ENCODE data around the gene CDS2.

The CDS2 gene

GRCh38 chr20:5126512-5127203 lies at the start of gene CDS2:
CDS2 (plus strand) TSS chr20:5127008; CDS start chr20:5127093, 85 bp downstream.
- peak within 1 kb of the TSS; percentile 72 for H3K9ac ChIP-seq (ENCODE audit: low read length)
- peak within 1 kb of the TSS; percentile 67 for H3K4me3 ChIP-seq (ENCODE audit: low read depth, low read length, poor library complexity, severe bottlenecking)
- no peaks in the 10 kb centered on the region for H3K9me3 ChIP-seq (ENCODE audit: low read length)
- H3K27me3 ChIP-seq (ENCODE audit: insufficient read depth, low read length) = no peaks in the 10 kb centered on the region
- no peaks in the 10 kb centered on the region for H3K36me3 ChIP-seq (ENCODE audit: insufficient read depth, low read length)
- no peaks in the 10 kb centered on the region for H3K9me2 ChIP-seq (ENCODE audit: low read depth, low read length)
- H3F3A ChIP-seq (ENCODE audit: insufficient read depth, low read length) = no peaks in the 10 kb centered on the region
- peak within 1 kb of the TSS; percentile 73 for H3K27ac ChIP-seq (ENCODE audit: low read depth, low read length, poor library complexity, severe bottlenecking)
- peaks cover 38% of the 10 kb centered on the region for H3K4me1 ChIP-seq (ENCODE audit: insufficient read depth, low read length, severe bottlenecking)
- H3K79me2 ChIP-seq (ENCODE audit: insufficient read depth, low read length) = peaks cover 20% of the 10 kb centered on the region; the same call in 1 of the 2 replicates
- H3K4me2 ChIP-seq (ENCODE audit: low read length) = peak within 1 kb of the TSS; percentile 84
- 0 out of 2 replicates have a peak within 1 kb of the TSS, but pooled peaks have one; percentile 36 for H2AFZ ChIP-seq (ENCODE audit: low read length)
- TF ChIP-seq EZH2 (IDR thresholded peaks at IDR 0.05; ENCODE audit: borderline replicate concordance, low read length) = no peak
- TF ChIP-seq, protein P1, sequence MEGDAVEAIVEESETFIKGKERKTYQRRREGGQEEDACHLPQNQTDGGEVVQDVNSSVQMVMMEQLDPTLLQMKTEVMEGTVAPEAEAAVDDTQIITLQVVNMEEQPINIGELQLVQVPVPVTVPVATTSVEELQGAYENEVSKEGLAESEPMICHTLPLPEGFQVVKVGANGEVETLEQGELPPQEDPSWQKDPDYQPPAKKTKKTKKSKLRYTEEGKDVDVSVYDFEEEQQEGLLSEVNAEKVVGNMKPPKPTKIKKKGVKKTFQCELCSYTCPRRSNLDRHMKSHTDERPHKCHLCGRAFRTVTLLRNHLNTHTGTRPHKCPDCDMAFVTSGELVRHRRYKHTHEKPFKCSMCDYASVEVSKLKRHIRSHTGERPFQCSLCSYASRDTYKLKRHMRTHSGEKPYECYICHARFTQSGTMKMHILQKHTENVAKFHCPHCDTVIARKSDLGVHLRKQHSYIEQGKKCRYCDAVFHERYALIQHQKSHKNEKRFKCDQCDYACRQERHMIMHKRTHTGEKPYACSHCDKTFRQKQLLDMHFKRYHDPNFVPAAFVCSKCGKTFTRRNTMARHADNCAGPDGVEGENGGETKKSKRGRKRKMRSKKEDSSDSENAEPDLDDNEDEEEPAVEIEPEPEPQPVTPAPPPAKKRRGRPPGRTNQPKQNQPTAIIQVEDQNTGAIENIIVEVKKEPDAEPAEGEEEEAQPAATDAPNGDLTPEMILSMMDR (IDR thresholded peaks at IDR 0.05; ENCODE audit: low read length) = peak; percentile 61
- H4K20me1 ChIP-seq (ENCODE audit: insufficient read depth, low read length) = no peaks in the 10 kb centered on the region

GRCh38 chr20:5077761-5078387 lies 48.9 kb upstream of the CDS2 start:
- peak overlapping the region; percentile 32 for H3K4me3 ChIP-seq (ENCODE audit: low read depth, low read length, poor library complexity, severe bottlenecking)
- H3K79me2 ChIP-seq (ENCODE audit: insufficient read depth, low read length) = no peaks in the 10 kb centered on the region
- peak overlapping the region; percentile 39; the same call in 1 of the 2 replicates for H2AFZ ChIP-seq (ENCODE audit: low read length)
- H3K9me3 ChIP-seq (ENCODE audit: low read length) = no peaks in the 10 kb centered on the region
- H3K9ac ChIP-seq (ENCODE audit: low read length) = peak overlapping the region; percentile 58
- H3K4me2 ChIP-seq (ENCODE audit: low read length) = peak overlapping the region; percentile 75
- TF ChIP-seq, protein P1 (IDR thresholded peaks at IDR 0.05; ENCODE audit: low read length) = no peak
- TF ChIP-seq EZH2 (IDR thresholded peaks at IDR 0.05; ENCODE audit: borderline replicate concordance, low read length) = no peak
- no peaks in the 10 kb centered on the region for H3K27me3 ChIP-seq (ENCODE audit: insufficient read depth, low read length)
- peak overlapping the region; percentile 92 for H3K27ac ChIP-seq (ENCODE audit: low read depth, low read length, poor library complexity, severe bottlenecking)
- H4K20me1 ChIP-seq (ENCODE audit: insufficient read depth, low read length) = no peaks in the 10 kb centered on the region
- peaks cover 67% of the 10 kb centered on the region for H3K4me1 ChIP-seq (ENCODE audit: insufficient read depth, low read length, severe bottlenecking)
- peaks cover 5% of the 10 kb centered on the region; the same call in 1 of the 2 replicates for H3F3A ChIP-seq (ENCODE audit: insufficient read depth, low read length)
- no peaks in the 10 kb centered on the region for H3K36me3 ChIP-seq (ENCODE audit: insufficient read depth, low read length)
- no peaks in the 10 kb centered on the region for H3K9me2 ChIP-seq (ENCODE audit: low read depth, low read length)

- Histone ChIP-seq H3K27ac (ENCODE audit: low read depth, low read length, poor library complexity, severe bottlenecking) (peak overlapping the region; percentile 92), H3K9me3 (ENCODE audit: low read length) (no peaks in the 10 kb centered on the region), H3K27me3 (ENCODE audit: insufficient read depth, low read length) (no peaks in the 10 kb centered on the region), H3K4me3 (ENCODE audit: low read depth, low read length, poor library complexity, severe bottlenecking) (peak overlapping the region; percentile 32), H3K9me2 (ENCODE audit: low read depth, low read length) (no peaks in the 10 kb centered on the region), H3K4me2 (ENCODE audit: low read length) (peak overlapping the region; percentile 75), H3K36me3 (ENCODE audit: insufficient read depth, low read length) (no peaks in the 10 kb centered on the region), H3F3A (ENCODE audit: insufficient read depth, low read length) (peaks cover 5% of the 10 kb centered on the region; the same call in 1 of the 2 replicates), H3K9ac (ENCODE audit: low read length) (peak overlapping the region; percentile 58), H3K4me1 (ENCODE audit: insufficient read depth, low read length, severe bottlenecking) (peaks cover 65% of the 10 kb centered on the region), H2AFZ (ENCODE audit: low read length) (peak overlapping the region; percentile 39; the same call in 1 of the 2 replicates), H3K79me2 (ENCODE audit: insufficient read depth, low read length) (no peaks in the 10 kb centered on the region), H4K20me1 (ENCODE audit: insufficient read depth, low read length) (no peaks in the 10 kb centered on the region)
- TF ChIP-seq, protein P1 (IDR thresholded peaks at IDR 0.05; ENCODE audit: low read length) = no peak
- no peak for TF ChIP-seq EZH2 (IDR thresholded peaks at IDR 0.05; ENCODE audit: borderline replicate concordance, low read length)
Observed at GRCh38 chr20:5078399-5078958, 48.3 kb upstream of the CDS2 start.

Data from OCI-LY1 (cell line).